Neural cell (in vitro differentiated cells): ENCODE measurements around the gene SLC2A2. TPM values are rescaled to one million over a fixed set of nuclear protein-coding genes. Genes with fewer than 3 reads are reported as not detected.

Source experiments
- H2AFZ ChIP-seq: fragments of 200-600, 300-800 bp; sonication (generic), shearing (Covaris generic); 2 replicates; pipeline ENCODE4 v1.6.0; 2014; ENCODE audit warnings: low read depth, mild to moderate bottlenecking, antibody characterized with exemption, low read length, moderate library complexity
- H3F3A ChIP-seq: fragments of 200-600 bp; shearing (Covaris generic); 2 replicates; pipeline ENCODE4 v1.6.1; 2016; ENCODE audit warnings: mild to moderate bottlenecking, moderate library complexity, mixed read lengths, antibody characterized with exemption, low read length; ENCODE audit not compliant: insufficient read depth, poor library complexity, severe bottlenecking
- H3K27ac ChIP-seq: fragments of 200-600, 300-800 bp; sonication (generic), shearing (Covaris generic); 2 replicates; pipeline ENCODE4 v1.5.1; 2014; ENCODE audit warnings: mild to moderate bottlenecking, low read length, moderate library complexity
- H3K27me3 ChIP-seq: fragments of 300-800, 200-600 bp; sonication (generic), shearing (Covaris generic); 2 replicates; pipeline ENCODE4 v1.6.0; 2014; ENCODE audit warnings: mild to moderate bottlenecking, low read depth, low read length, moderate library complexity; ENCODE audit not compliant: insufficient read depth
- H3K36me3 ChIP-seq: fragments of 300-800, 200-600 bp; sonication (generic), shearing (Covaris generic); 2 replicates; pipeline ENCODE4 v1.5.1; 2014; ENCODE audit warnings: mild to moderate bottlenecking, antibody characterized with exemption, low read length, moderate library complexity; ENCODE audit not compliant: insufficient read depth
- H3K4me2 ChIP-seq: fragments of 300-800, 200-600 bp; sonication (generic), shearing (Covaris generic); 2 replicates; pipeline ENCODE4 v1.6.0; 2014; ENCODE audit warnings: mild to moderate bottlenecking, low read length
- H3K4me3 ChIP-seq: fragments of 300-800, 200-600 bp; sonication (generic), shearing (Covaris generic); 2 replicates; pipeline ENCODE4 v1.5.1; 2014; ENCODE audit warnings: mild to moderate bottlenecking, low read length, moderate library complexity
- H3K79me2 ChIP-seq: fragments of 200-600 bp; shearing (Covaris generic); replicated peaks from 2 replicates; pipeline ENCODE4 v1.6.0; 2014; ENCODE audit warnings: mild to moderate bottlenecking, low read length, moderate library complexity; ENCODE audit not compliant: insufficient read depth
- H3K9ac ChIP-seq: fragments of 300-800, 200-600 bp; sonication (generic), shearing (Covaris generic); 2 replicates; pipeline ENCODE4 v1.6.1; 2016; ENCODE audit warnings: mild to moderate bottlenecking, low read length, mixed read lengths
- H3K9me2 ChIP-seq: fragments of 200-600 bp; shearing (Covaris generic); 2 replicates; pipeline ENCODE4 v1.6.1; 2016; ENCODE audit warnings: mild to moderate bottlenecking, low read length, mixed read lengths; ENCODE audit not compliant: insufficient read depth
- H3K9me3 ChIP-seq: fragments of 200-600, 300-800 bp; sonication (generic), shearing (Covaris generic); 2 replicates; pipeline ENCODE4 v1.6.1; 2016; ENCODE audit warnings: mild to moderate bottlenecking, mixed run types, low read length, moderate library complexity, mixed read lengths
- H4K20me1 ChIP-seq: fragments of 200-600 bp; shearing (Covaris generic); 2 replicates; pipeline ENCODE4 v1.6.1; 2016; ENCODE audit warnings: mild to moderate bottlenecking, mixed run types; ENCODE audit not compliant: insufficient read depth
- CTCF ChIP-seq: fragments of 450-650 bp; IDR thresholded peaks from 2 replicates; pipeline ENCODE4 v1.5.1; 2014; ENCODE audit warnings: antibody characterized with exemption, mild to moderate bottlenecking, moderate library complexity; ENCODE audit not compliant: poor library complexity, severe bottlenecking
- EP300 ChIP-seq: fragments of 450-650 bp; conservative IDR thresholded peaks from 2 replicates; pipeline ENCODE4 v1.6.1; 2014; ENCODE audit warnings: antibody characterized with exemption, mild to moderate bottlenecking, moderate library complexity; ENCODE audit not compliant: poor library complexity, severe bottlenecking
- EZH2 ChIP-seq: fragments of 200-600, 300-800 bp; shearing (Covaris generic), sonication (generic); IDR thresholded peaks from 2 replicates; pipeline ENCODE4 v1.6.1; 2014; ENCODE audit warnings: antibody characterized with exemption, low read length, borderline replicate concordance, mild to moderate bottlenecking; ENCODE audit not compliant: insufficient read depth, poor library complexity, severe bottlenecking
- MXI1 ChIP-seq: fragments of 450-650 bp; conservative IDR thresholded peaks from 2 replicates; pipeline ENCODE4 v1.6.1; 2014; ENCODE audit warnings: antibody characterized with exemption, mild to moderate bottlenecking; ENCODE audit not compliant: poor library complexity, severe bottlenecking
- POLR2AphosphoS5 ChIP-seq: IDR thresholded peaks from 2 replicates; pipeline ENCODE4 v1.6.1; 2012
- RAD21 ChIP-seq: fragments of 450-650 bp; conservative IDR thresholded peaks from 2 replicates; pipeline ENCODE4 v1.6.1; 2014; ENCODE audit warnings: antibody characterized with exemption, mild to moderate bottlenecking, moderate library complexity
- REST ChIP-seq: IDR thresholded peaks from 2 replicates; pipeline ENCODE4 v1.6.1; 2012; ENCODE audit warnings: borderline replicate concordance
- SMC3 ChIP-seq: fragments of 450-650 bp; conservative IDR thresholded peaks from 2 replicates; pipeline ENCODE4 v1.6.1; 2014; ENCODE audit warnings: antibody characterized with exemption, mild to moderate bottlenecking, moderate library complexity; ENCODE audit not compliant: poor library complexity
- TAF1 ChIP-seq: IDR thresholded peaks from 2 replicates; pipeline ENCODE4 v1.6.1; 2012; ENCODE audit warnings: low read depth
- polyA plus RNA-seq: library from polyadenylated mRNA; depleted of rRNA; stranded (reverse); fragments of >200 nt; gene quantifications from 2 replicates; pipeline ENCODE4 v1.2.3, GENCODE V29; 2014

The SLC2A2 gene
- polyA plus RNA-seq, 1 donor from 2014 or later: not detected

GRCh38 chr3:171021377-171021776, 5.1 kb downstream of the SLC2A2 start:
- no peaks in the 10 kb centered on the region for H3K36me3 ChIP-seq
- H4K20me1 ChIP-seq: no peaks in the 10 kb centered on the region
- no peak overlapping the region for H3K9ac ChIP-seq
- H3K27me3 ChIP-seq: no peaks in the 10 kb centered on the region
- no peaks in the 10 kb centered on the region for H3K9me2 ChIP-seq
- H3K79me2 ChIP-seq: no peaks in the 10 kb centered on the region
- H3K27ac ChIP-seq: no peak overlapping the region
- H2AFZ ChIP-seq: no peak overlapping the region
- H3K4me3 ChIP-seq: no peak overlapping the region
- H3K9me3 ChIP-seq: no peaks in the 10 kb centered on the region
- TF ChIP-seq SMC3 (no peak), EZH2 (no peak), REST (no peak), MXI1 (no peak), TAF1 (no peak), RAD21 (no peak), POLR2AphosphoS5 (no peak), CTCF (no peak), EP300 (no peak)
- H3F3A ChIP-seq: no peaks in the 10 kb centered on the region
- H3K4me2 ChIP-seq: no peak overlapping the region

DNA sequence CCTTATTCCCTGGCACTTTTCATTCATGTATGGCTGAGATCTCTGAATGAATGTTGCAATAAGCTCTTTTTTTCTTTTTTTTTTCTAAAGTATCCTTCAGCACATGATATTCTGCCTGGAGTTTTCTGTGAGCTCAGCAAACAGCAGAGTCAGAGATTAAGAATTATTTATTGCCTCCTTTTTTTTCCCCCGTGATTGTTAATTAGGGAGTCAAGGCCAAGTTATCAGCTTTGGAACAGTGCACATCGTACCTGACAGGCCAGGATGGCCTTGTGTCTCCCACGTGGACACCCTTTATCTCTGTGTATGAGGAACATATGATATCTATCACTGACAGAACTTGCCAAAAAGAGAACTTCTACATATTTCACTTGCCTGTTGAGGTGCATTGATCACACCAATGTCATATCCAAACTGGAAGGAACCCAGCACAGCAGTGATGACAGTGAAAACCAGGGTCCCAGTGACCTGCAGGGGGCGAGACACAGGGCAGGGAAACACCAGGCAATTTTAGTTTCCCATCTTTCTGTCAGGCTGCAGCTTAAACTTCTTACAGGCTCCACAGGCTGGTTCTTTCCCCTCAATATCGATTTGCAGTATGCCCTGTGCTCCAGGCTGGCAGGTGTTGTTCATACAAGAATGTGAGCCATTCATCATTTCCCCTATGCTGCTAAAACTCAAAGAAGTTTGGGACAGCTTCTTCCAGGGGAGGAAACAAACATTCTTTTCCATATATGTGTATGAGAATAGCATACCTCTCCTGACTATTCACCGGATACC, 8.2 kb downstream of the SLC2A2 start:
- Histone ChIP-seq H3F3A (no peaks in the 10 kb centered on the region), H3K9me2 (no peaks in the 10 kb centered on the region), H3K9ac (no peak overlapping the region), H3K27me3 (no peaks in the 10 kb centered on the region), H3K4me2 (no peak overlapping the region), H3K27ac (no peak overlapping the region), H3K4me3 (no peak overlapping the region), H4K20me1 (no peaks in the 10 kb centered on the region), H3K36me3 (no peaks in the 10 kb centered on the region), H3K79me2 (no peaks in the 10 kb centered on the region), H3K9me3 (no peaks in the 10 kb centered on the region), H2AFZ (no peak overlapping the region)
- TF ChIP-seq TAF1: no peak
- no peak for TF ChIP-seq EZH2
- no peak for TF ChIP-seq RAD21
- TF ChIP-seq MXI1: no peak
- TF ChIP-seq CTCF: no peak
- TF ChIP-seq REST: no peak
- no peak for TF ChIP-seq POLR2AphosphoS5
- no peak for TF ChIP-seq EP300
- TF ChIP-seq SMC3: no peak
